Vagina (tissue), 2 donors: Measurements from ENCODE around the gene CSTB. TPM values are rescaled to one million over a fixed set of nuclear protein-coding genes. Genes with fewer than 3 reads are reported as not detected.
"Not testable (repeated sequence)": the region's sequence is repeated elsewhere in the genome, so short reads cannot be mapped to it uniquely, and the experiment has no call there.

ENCODE experiments used
- DNase-seq, 2 donors: peaks; one replicate each; pipeline ENCODE4 v3.0.0-alpha.2; 2017; ENCODE audit errors: extremely low spot score in 2 of 2
- H3K27ac ChIP-seq: fragments of 200-600 bp; sonication (generic); one replicate; pipeline ENCODE4 v1.5.1; 2019
- H3K27me3 ChIP-seq: fragments of 200-600 bp; sonication (generic); one replicate; pipeline ENCODE4 v1.5.1; 2019
- H3K36me3 ChIP-seq, 2 donors: fragments of 200-600 bp; sonication (generic); one replicate each; pipeline ENCODE4 v1.5.1; 2017 to 2019
- H3K4me1 ChIP-seq: fragments of 200-600 bp; sonication (generic); one replicate; pipeline ENCODE4 v1.5.1; 2019
- H3K4me3 ChIP-seq, 2 donors: fragments of 200-600 bp; sonication (generic); 1 replicate in 1 of 2; 2 replicates in 1 of 2; pipeline ENCODE4 v1.5.1; 2016 to 2019
- H3K9me3 ChIP-seq: fragments of 200-600 bp; sonication (generic); one replicate; pipeline ENCODE4 v1.5.1; 2019
- POLR2A ChIP-seq, 2 donors: fragments of 450-650 bp; IDR thresholded peaks; one replicate each; pipeline ENCODE4 v1.6.1; 2017; ENCODE audit warnings: antibody characterized with exemption in 2 of 2, mild to moderate bottlenecking in 2 of 2, moderate library complexity in 2 of 2
- POLR2AphosphoS5 ChIP-seq, 2 donors: sonication (generic); formaldehyde crosslinking; IDR thresholded peaks; one replicate each; pipeline ENCODE4 v1.9.0; 2017; ENCODE audit warnings: antibody characterized with exemption in 2 of 2, mild to moderate bottlenecking in 2 of 2, low read depth in 1 of 2; ENCODE audit not compliant: insufficient read depth in 1 of 2
- intact Hi-C: fragments of 100-400 bp; cut with DNase I; formaldehyde crosslinking; loops from one replicate; pipeline ENCODE4 v1.15.1; 2023
- total RNA-seq: library from RNA; depleted of rRNA; stranded (reverse); fragments of >200 nt; gene quantifications from one replicate; pipeline ENCODE4 v1.2.3, GENCODE V29; 2016
- TF ChIP-seq, protein P1 (sequence below), 3 experiments: fragments of 450-650 bp in 2 of 3; fragments of 200-600 bp in 1 of 3; sonication (generic) in 1 of 3; IDR thresholded peaks; one replicate each; pipeline ENCODE4 v1.5.1; 2017 to 2019; ENCODE audit warnings: antibody characterized with exemption in 3 of 3, mild to moderate bottlenecking in 2 of 3, moderate library complexity in 2 of 3

The CSTB gene
- total RNA-seq, result 173 TPM

DNA sequence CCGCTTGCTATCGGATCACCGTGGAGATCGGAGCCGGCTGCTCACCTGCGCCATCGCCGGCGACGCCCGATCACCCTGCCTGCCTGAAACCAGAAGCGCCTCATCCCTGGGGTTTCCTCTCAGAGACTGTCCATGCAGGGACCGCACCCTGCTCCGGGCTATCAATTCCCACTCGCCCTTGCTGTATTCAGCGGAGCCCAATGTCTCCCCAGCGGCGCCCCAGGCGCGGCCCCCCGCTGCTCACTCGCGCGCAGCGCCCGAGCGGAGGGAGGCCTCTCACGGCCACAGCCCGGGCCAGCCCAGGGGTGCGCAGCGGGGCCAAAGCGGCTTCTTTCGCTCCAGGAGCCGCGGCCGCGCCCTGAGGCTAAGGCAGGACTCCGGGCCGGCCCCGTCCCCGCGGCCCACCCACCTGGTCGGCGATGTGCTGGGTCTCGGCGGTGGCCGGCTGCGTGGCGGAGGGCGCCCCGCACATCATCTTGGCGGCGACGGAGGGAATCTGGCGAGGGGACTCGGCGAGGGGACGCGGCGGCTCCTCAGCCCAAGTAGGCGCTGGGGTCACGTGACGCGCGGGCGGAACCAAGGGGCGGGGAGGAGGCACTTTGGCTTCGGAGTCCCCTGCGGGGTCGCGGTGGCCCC is at the start of gene CSTB:
CSTB (minus strand) TSS at position 514 of the 636 bp plus-strand sequence; CDS start at position 475, 39 bp downstream.
- intact Hi-C loops, result loop anchor here (5.0 to 10.0 kb wide), 2 partner anchors 51 to 119 kb away; partner anchors contain the start of genes HSF2BP and RRP1B
- Histone ChIP-seq H3K9me3 (no peaks in the 10 kb centered on the region), H3K27me3 (no peaks in the 10 kb centered on the region), H3K4me3 (peak within 1 kb of the TSS; percentile 81), H3K36me3 (peaks cover 0 to 20% of the 10 kb centered on the region in 2 donors), H3K27ac (peak within 1 kb of the TSS; percentile 92), H3K4me1 (peaks cover 16% of the 10 kb centered on the region)
- TF ChIP-seq POLR2A (IDR thresholded peaks at IDR 0.05) (peak in 1 of 2 donors; percentile 59), POLR2AphosphoS5 (IDR thresholded peaks at IDR 0.05; ENCODE audit: insufficient read depth in 1 of 2, low read depth in 1 of 2) (peak in 1 of 2 donors; percentile 66)
- TF ChIP-seq, protein P1, sequence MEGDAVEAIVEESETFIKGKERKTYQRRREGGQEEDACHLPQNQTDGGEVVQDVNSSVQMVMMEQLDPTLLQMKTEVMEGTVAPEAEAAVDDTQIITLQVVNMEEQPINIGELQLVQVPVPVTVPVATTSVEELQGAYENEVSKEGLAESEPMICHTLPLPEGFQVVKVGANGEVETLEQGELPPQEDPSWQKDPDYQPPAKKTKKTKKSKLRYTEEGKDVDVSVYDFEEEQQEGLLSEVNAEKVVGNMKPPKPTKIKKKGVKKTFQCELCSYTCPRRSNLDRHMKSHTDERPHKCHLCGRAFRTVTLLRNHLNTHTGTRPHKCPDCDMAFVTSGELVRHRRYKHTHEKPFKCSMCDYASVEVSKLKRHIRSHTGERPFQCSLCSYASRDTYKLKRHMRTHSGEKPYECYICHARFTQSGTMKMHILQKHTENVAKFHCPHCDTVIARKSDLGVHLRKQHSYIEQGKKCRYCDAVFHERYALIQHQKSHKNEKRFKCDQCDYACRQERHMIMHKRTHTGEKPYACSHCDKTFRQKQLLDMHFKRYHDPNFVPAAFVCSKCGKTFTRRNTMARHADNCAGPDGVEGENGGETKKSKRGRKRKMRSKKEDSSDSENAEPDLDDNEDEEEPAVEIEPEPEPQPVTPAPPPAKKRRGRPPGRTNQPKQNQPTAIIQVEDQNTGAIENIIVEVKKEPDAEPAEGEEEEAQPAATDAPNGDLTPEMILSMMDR (IDR thresholded peaks at IDR 0.05), result no peak
- DNase-seq, result no peak

DNA sequence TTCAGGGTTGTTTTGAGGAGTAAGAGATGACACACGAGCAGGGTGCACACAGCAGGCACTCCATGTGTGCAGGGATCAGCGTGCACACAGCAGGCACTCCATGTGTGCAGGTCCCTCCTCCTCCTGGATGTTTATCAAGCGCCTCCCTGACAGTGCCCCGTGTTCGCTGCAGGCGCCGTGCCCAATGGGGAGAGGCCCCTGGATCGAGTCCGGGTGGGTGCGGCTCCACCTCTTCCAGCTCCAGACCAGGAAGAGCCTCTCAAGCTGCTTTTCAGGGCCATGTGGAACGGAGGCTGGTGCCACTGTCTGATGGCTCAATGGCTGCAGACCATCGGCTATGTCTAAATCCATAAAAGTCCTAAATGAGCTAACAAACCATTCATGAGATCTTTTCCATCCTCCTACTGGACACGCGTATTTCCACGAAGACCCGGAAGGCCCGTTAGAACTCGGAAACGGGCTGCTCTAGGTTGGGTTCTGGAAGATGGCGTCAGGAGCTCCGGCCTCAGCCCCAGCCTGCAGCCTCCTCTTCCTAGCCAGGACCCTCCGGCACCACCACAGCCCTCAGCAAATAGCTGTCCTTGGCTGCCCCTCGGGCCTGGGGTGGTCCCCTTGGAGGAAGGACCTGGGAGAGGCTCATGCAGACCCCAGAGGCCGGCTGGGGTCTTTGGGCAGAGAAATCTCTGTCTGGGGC is 49.3 kb upstream of the CSTB start:
- intact Hi-C loops, result no loop called here

GRCh38 chr21:43824333-43825241 is 48.5 kb upstream of the CSTB start:
- no peak overlapping the region for H3K4me3 ChIP-seq
- no peaks in the 10 kb centered on the region for H3K9me3 ChIP-seq
- no peaks in the 10 kb centered on the region for H3K4me1 ChIP-seq
- no peaks in the 10 kb centered on the region for H3K27me3 ChIP-seq
- no peak for DNase-seq
- H3K27ac ChIP-seq, result no peak overlapping the region
- H3K36me3 ChIP-seq, result no peaks in the 10 kb centered on the region
- TF ChIP-seq POLR2A (IDR thresholded peaks at IDR 0.05), result no peak
- no peak for TF ChIP-seq POLR2AphosphoS5 (IDR thresholded peaks at IDR 0.05; ENCODE audit: insufficient read depth in 1 of 2, low read depth in 1 of 2)
- TF ChIP-seq, protein P1 (IDR thresholded peaks at IDR 0.05), result no peak
- intact Hi-C loops, result no loop called here

More for the DNA sequence above, 49.3 kb upstream of the CSTB start:
- H3K27ac ChIP-seq, result no peak overlapping the region
- no peaks in the 10 kb centered on the region for H3K36me3 ChIP-seq
- H3K4me3 ChIP-seq, result no peak overlapping the region
- TF ChIP-seq POLR2AphosphoS5 (IDR thresholded peaks at IDR 0.05; ENCODE audit: insufficient read depth in 1 of 2, low read depth in 1 of 2) (no peak), POLR2A (IDR thresholded peaks at IDR 0.05) (no peak)
- TF ChIP-seq, protein P1 (IDR thresholded peaks at IDR 0.05), result no peak
- no peak for DNase-seq
- H3K4me1 ChIP-seq, result no peaks in the 10 kb centered on the region
- H3K9me3 ChIP-seq, result no peaks in the 10 kb centered on the region
- no peaks in the 10 kb centered on the region for H3K27me3 ChIP-seq

GRCh38 chr21:43822741-43823140 is 46.6 kb upstream of the CSTB start:
- H3K4me1 ChIP-seq, H3K4me3 ChIP-seq, H3K9me3 ChIP-seq, intact Hi-C loops, H3K36me3 ChIP-seq, H3K27me3 ChIP-seq, DNase-seq, H3K27ac ChIP-seq: not testable (repeated sequence)

DNA sequence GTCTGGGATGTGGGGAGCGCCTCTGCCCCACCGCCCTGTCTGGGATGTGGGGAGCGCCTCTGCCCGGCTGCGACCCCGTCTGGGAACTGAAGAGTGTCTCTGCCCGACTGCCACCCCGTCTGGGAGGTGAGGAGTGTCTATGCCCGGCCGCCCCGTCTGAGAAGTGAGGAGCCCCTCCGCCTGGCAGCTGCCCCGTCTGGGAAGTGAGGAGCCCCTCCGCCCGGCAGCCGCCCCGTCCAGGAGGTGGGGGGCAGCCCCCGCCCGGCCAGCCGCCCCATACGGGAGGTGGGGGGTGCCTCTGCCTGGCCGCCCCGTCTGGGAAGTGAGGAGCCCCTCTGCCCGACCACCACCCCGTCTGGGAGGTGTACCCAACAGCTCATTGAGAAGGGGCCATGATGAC is 46.1 kb upstream of the CSTB start:
- H3K36me3 ChIP-seq, intact Hi-C loops, H3K27me3 ChIP-seq, DNase-seq, H3K4me3 ChIP-seq, H3K4me1 ChIP-seq, H3K9me3 ChIP-seq, H3K27ac ChIP-seq: not testable (repeated sequence)
